GM21526 (cell line): Measurements from ENCODE around the gene ACOXL.

ENCODE experiments used
- ATAC-seq: cut with Tn5 transposase; IDR thresholded peaks from one replicate; pipeline ENCODE4 v1.9.1; 2021; ENCODE audit warnings: moderate library complexity; ENCODE audit not compliant: unreplicated experiment, low FRiP score

Gene ACOXL

GRCh38 chr2:110751642-110752041 lies 19.3 kb downstream of the ACOXL start:
- ATAC-seq, result no peak

- no peak for ATAC-seq
Observed at GRCh38 chr2:110752871-110753270, 20.5 kb downstream of the ACOXL start.

GRCh38 chr2:110755491-110756078 lies 23.2 kb downstream of the ACOXL start:
- no peak for ATAC-seq

GRCh38 chr2:110759411-110759810 lies 27.0 kb downstream of the ACOXL start:
- no peak for ATAC-seq

- no peak for ATAC-seq
Observed at GRCh38 chr2:110764931-110765330, 32.6 kb downstream of the ACOXL start.

- no peak for ATAC-seq
Observed at GRCh38 chr2:110766291-110766690, 33.9 kb downstream of the ACOXL start.

GRCh38 chr2:110768591-110768990 lies 36.2 kb downstream of the ACOXL start:
- ATAC-seq, result no peak

GRCh38 chr2:110770404-110770958 lies 38.1 kb downstream of the ACOXL start:
- no peak for ATAC-seq

GRCh38 chr2:110770959-110771431 lies 38.6 kb downstream of the ACOXL start:
- no peak for ATAC-seq

- ATAC-seq, result no peak
Observed at GRCh38 chr2:110771547-110772382, 39.4 kb downstream of the ACOXL start.

GRCh38 chr2:110772383-110772755 lies 40.0 kb downstream of the ACOXL start:
- no peak for ATAC-seq

GRCh38 chr2:110773401-110773921 lies 41.1 kb downstream of the ACOXL start:
- ATAC-seq, result no peak

GRCh38 chr2:110774701-110775100 lies 42.3 kb downstream of the ACOXL start:
- ATAC-seq, result no peak

- ATAC-seq, result no peak
Observed at GRCh38 chr2:110777531-110778311, 45.3 kb downstream of the ACOXL start.

- ATAC-seq, result no peak
Observed at GRCh38 chr2:110780461-110780860, 48.1 kb downstream of the ACOXL start.

- ATAC-seq, result no peak
Observed at GRCh38 chr2:110783196-110783873, 51.0 kb downstream of the ACOXL start.

GRCh38 chr2:110784047-110784631 lies 51.8 kb downstream of the ACOXL start:
- ATAC-seq, result no peak

- no peak for ATAC-seq
Observed at GRCh38 chr2:110785439-110785838, 53.1 kb downstream of the ACOXL start.

GRCh38 chr2:110788976-110789375 lies 56.6 kb downstream of the ACOXL start:
- ATAC-seq, result no peak

GRCh38 chr2:110789706-110790105 lies 57.3 kb downstream of the ACOXL start:
- no peak for ATAC-seq
